GF-D8 (cell line): ENCODE data around the gene ENO3.

Experiments used
- DNase-seq: peaks from one replicate; lab custom pipeline; 2025; lab: John Stamatoyannopoulos, UW

ENO3 gene

DNA sequence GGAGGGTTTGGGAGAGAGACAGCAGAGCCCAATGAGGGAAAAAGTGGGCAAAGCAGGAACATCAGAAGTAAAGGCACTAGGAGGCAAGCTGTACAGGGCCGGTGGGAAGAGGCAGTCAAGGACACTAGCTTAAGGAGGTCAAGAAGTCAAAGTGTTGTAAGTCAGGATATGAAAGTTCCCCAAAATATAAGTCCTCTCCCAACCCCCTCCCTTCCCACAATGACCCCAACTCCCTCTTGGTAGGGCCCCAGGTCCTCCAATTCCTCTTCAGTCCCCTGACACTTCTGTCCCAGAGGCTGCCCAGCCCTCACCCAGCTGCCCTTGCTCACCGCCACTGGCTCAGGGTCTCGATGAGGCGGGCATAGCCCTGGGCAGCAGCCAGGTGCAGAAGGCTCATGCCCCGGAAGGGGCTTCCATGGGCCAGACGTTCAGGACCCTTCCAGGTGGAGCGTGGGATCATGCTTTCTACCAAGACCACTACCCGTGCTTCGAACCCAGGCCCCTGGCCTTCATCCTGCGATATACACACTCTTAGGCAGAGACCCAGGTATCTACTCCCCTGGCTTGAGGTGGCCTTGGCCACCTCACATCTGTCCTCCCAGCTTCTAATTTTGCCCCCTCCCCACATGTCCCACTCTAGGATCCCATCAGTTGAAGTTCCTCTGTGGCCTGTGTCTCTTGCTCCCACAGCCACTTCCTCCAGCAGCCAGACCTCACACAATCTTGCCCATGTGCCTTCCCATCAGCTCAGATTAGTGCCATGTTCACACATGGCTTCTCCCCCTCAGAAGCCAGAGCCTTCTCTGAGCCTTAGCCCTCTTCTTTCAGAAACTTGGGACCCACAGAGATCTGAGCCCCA, 22.6 kb downstream of the ENO3 start:
- DNase-seq, result no peak

DNA sequence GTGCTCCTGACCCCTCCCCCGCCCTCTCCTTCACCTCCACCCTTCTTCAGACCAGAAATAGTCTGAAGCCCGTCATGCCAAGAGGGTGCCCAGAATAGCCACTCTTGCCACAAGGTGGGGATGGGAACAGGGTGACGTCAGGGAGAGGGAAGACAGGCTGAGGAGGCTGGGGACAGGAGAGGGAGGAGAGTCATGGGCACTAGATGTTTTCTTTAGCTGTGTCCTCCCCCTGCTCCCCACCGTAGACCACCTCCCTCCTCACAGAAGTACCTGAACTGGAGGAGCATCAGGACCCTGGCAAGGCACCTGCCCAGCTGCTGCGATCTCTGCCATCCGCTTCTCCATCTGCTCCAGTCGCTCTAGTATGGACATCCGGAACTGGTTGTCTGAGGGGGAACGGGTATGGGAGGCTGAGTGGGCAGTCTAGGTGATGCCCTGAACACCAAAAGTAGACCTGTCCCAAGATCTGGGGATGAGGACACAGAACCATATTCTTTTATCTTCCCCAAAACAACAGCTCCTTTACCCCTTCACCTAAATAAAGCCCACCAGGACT, 23.3 kb downstream of the ENO3 start:
- no peak for DNase-seq

DNA sequence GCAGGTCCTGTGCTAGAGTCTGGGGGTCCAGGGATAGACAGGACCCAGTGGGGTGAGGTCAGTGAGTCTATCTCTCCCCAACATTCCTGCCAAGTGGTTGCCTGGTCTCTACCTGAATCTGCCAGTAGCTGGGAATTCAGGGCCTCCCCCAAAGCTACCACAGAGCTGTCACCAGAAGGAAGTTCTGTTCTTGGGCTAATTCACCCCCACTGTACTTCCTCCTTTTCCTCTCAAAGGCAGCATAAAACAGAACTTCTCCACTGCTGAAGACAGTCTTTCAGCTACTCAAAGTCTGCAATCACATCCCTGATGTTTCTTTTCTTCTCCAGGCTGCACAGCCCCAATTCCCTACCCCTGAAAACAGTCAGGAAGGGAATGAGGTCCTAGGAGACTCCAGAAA, 27.8 kb downstream of the ENO3 start:
- DNase-seq, result peak; percentile 39

DNA sequence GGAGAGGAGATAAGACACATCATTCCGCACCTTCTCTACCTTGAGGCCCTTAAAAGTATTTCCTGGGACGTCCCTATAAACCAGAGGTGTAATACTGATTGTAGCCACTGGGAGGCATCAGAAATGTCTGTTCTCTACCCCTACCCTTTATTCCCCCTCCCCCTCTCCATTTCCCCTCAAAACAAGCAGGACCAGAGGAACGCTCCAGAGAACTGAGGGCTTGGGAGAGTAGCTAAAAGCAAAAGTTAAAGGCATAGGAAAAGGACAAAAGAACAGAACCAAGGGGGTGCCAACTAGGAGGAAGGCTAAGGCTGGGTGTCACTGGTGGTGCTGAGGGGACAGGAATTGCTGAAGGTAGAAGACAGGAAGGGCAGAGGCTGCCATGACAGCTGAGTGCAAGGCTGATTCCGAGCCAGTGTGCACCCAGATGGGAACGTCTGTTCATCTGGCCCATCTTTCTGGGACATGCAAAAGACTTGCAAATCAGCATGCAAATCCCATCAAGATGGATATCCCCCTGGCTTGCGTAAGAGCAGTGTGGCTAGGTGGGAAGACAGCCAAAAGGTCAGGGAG, 29.8 kb downstream of the ENO3 start:
- DNase-seq, result no peak

DNA sequence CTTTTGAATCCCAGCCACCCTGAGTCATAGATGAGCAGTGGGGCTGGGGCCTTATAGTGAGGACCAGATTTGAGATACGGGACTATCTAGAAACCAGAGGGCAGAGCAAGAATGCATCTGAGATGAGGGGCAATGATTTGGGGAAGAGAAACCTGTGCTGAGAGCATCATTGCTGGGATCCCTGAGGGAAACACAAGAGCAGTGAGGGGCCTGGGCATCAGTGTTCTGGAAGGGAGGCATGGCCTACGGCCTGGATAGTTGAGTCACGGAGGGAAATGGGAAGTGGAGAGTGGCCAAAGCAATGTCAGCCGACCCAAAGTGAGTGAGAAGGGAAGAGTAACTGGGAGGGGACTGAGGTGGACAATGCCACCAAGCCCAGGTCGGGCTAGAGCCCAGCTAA, 31.4 kb downstream of the ENO3 start:
- DNase-seq, result no peak

DNA sequence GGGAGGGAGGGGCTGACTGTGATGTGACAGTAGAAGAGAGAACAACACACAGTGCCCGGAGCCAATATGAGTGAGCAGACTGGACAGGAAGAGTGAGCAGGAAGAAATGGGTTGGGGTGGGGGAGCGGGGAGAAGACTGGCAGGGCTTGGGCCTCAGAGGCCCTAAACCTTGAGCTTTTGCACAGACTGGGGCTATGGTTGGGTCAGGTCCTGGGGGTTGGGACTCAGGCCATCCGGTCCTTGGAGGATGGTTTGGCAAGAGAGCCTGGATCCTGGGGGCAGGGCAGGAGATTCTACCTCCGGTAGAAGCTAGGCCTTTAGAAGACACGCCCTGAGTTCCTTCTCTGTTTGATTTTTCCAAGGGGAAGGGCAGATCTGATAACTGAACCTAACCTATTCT, 35.5 kb downstream of the ENO3 start:
- no peak for DNase-seq

DNA sequence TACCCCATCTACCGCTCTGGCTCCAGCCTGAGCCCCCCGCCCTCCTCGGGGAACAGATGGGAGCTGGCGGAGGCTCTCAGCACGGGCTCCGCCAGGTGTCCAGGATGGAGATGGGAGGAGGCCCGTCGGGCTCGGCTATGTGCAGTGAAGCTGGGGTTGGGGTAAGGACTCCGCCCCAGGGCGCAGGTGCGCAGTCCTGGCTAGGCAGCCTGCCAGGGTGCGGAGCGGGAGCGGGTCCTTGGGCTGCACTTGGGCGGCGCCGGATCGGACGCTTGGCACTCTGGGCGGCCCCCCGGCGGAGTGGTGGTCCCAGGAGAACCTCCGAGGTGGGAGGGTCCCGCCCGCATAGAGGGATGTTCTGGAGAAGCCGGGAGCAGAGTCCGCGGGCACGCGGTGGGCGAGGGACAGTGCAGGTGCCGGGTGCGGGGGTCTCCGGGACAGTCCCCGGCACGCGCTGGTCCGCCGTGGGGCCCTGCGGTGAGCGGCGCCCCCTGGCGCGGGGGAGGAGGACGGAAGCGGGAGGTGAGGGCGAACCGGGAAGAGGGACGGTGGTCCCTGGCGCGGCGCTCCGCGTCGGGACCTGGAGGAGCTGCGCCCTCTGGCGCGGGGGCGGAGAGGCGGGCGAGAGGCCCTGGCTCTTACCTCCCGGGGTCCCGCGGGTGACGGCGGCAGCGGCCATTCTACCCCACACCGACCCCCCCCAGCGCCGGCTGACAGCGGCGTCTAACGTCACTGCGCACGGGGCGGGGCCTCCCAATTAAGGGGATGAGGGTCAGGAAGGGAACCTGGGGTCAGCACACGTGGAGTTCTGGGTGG, 36.2 kb downstream of the ENO3 start, which contains the start of gene CAMTA2:
TSS of gene CAMTA2 (minus strand) at position 725 of the 816 bp plus-strand sequence. CDS start 1,453 bp downstream, outside the sequence.
- peak; percentile 30 for DNase-seq

DNA sequence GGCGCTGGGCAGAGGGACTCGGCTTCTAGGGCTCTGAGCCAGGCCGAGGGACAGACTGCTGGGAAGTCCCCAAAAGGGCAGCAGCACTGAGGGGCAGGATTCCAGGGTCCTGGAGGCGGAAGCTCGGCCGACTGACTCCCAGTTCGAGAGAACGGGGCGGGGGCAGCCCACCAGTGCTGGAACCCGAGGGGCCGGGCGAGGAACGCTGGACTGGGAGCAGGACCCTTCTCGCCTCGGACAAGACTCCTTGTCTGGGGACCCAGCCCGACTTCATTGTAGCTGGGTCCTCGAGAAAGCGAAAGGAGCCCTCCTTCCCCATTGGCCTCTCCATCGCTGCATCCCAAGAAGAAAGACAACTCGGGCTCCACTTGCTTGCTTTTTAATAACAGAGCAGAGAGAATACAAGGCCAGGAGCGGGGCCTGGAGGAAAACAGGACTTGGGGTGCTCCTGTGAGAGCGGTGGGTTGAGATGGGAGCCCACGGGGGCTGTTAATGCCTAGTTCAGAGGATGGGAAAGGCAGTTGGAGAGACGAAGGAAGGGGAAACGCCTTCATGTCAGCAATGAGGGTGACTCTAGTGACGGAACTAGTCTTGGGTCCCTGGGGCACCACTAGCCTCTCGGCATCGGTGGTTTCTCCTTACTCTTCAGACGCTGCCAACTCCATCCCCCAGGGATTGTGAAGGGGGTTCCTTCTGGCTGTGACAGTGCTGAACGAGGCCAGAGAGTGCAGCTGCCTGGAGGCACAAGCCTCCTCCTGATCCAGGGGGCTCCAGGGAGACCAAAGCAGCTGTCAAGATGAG, 37.0 kb downstream of the ENO3 start:
- no peak for DNase-seq

DNA sequence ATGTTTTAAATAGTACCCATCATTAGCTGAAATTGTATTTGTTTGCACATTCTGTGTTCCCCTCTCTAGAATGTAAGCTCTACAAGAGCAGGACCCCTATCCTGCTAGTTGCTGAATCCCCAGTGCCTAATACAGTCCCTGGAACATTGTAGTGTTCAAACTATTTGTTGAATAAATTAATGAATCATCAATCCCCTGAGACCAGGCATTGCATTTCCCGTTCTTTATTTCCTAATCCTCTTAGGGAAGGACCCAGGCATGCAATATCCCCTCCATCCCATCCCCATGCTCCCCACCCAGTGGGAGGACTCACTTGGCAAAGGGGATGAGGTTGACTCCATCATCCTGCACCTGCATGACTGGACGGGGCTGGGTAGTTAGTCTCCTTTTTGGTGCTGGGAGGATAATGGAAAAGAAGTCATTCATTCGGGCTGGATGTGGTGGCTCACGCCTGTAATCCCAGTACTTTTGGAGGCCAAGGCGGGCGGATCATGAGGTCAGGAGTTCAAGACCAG, 43.2 kb downstream of the ENO3 start:
- DNase-seq, result no peak

DNA sequence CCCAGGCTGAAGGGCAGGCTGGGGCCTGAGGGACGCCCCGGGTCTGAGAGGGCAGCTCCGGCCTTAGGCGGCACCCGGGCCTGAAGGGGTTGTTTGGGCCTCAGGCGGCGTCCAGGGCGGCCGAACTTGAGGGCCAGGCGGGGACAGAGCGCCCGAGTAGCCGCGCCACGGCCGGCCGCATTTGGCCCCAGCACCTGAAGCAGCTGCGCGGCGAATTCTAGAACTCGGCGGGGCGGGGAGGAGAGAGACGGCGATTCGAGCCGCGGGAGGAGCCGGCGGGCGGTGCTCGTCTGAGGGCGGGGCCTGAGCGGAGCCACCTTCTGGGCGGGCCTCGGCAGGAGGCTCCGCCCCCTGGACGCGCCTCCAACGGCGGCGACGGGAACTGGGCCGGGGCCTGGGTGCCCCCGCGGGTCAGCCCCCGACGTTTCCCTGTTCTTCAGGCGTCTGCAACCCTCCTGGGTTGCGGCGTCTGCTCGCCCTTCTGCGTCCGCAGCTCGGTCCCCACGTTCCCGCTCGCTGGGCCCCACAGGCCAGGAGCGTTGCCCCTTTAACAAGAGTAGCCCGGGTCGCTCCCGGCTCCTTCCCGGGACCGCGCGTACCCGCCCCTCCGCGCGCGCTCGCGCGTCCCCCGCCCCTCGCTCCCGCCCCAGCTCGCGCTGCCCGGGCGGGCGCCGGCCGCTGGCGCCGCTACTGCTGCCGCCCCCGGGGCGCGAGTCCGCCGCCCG, 46.5 kb downstream of the ENO3 start, which contains the start of the genes INCA1 and KIF1C:
TSS of gene INCA1 (minus strand) at position 221 of the 725 bp plus-strand sequence. CDS start 3,085 bp downstream, outside the sequence.
TSS of gene KIF1C (plus strand) at position 649 of the 725 bp plus-strand sequence. CDS start 2,297 bp downstream, outside the sequence.
- peak; percentile 7 for DNase-seq

DNA sequence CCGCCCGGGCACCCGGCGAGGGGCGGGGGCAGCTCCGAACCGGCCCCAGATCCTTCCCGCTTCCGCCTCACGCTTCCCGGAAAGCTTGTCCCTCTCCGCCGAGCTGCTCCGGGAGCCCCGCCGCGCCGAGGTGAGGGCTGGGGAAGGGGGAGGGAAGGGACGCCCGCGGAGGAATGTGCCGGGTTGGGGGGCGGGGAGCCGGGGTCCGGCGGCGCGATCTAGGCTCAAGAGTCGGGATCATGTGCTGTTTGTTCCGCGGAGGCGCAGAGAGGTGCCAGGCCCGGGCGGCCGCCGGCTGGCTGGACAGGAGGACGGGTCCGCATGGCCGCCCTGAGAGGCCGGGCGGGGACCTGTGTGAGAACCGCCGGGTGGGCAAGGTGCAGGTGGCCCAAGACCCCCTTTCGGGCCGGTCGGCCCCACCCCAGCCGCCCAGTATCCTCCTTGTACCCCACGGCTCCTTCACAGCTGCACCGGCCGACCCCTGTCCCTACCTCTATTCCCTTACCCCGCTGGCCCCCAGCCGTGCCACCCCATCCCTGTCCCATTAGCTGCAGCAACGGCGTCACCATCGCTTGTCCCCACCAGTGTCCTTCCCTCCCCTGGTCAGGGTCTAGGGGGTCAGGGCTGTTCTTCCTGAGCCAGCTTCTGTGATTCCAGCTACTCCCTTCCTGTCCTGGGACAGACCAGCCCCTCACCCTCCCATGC, 47.3 kb downstream of the ENO3 start:
- DNase-seq, result no peak

DNA sequence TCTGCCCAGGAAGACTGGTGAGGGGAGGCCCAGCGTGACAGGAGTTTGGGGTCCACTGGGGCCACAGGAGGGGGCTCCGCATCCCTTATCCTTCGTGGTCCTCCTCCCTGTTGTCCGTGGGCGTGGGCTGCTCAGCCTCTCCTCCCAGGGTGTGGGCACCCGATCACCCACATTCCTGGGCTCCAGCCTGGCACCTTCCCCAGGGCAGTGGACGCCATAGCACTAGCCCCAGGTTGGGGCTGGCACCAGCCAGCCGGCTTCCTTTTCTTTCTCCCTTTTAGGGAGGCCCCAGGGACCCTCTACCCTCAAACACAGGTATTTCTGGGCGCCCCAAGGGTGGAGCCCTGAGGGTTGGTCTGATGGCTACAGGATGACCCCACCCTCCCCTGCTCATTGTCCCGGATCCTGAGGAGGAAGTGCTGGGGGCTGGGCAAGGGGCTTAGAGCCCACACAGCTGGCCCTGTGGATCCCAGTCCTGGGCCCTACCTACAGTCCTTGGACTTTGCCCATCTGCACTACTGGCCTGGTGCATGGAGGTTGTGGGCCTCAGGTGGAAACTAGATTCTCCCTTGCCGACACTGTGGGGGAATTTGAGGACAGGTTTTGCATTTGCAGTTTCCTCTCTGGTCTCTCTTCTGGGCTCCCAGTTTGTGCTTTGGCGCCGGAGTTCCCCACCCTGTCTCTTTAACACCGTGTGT, 48.0 kb downstream of the ENO3 start:
- DNase-seq, result no peak

DNA sequence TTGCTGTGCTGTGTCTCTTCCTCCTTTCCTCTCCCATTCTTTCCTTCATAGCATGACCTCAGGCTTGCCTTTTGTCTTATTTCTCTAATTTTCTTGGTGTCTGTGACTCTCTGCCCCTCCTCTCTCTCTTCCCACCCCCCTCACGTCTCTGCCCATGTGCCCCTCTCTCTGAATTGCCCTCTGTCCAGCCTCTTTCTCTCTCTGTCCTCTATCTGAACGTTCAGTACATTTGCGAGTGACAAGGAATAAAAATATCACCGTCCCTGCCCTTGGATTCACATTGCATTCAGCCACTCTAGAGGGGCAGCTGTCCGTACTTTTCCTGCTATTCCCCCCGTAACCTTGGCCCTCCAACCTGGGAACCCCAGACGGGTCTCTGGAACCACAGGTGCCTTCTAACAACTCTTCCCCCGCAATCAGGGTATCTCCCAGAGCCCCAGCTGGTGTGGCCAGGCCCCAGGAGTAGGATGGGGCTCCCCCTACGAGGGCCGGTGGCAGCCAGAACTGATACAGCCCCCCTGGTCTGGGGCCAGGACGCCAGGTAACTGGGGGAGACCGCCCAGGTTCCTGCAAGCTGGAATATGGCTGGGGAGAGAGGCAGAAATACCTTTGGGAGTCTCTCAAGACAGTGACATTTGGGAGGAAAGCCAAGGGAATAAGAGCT, 48.6 kb downstream of the ENO3 start:
- no peak for DNase-seq

DNA sequence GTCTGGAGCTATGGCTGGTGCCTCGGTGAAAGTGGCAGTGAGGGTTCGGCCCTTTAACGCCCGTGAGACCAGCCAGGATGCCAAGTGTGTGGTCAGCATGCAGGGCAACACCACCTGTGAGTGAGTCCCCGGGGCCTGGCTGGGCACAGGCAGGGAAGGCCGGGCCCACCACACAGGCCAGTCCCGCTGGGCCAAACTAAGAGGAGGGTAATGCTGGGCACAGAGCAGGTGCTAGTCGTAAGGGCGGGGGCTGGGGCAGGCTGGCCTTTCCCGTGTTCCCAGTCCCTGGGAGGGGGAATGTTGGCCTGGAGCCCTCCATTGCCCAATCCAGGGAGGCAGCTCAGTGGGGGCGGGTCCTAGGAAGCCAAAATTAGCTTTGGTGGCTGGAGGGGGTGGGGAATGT, 49.3 kb downstream of the ENO3 start:
- no peak for DNase-seq

DNA sequence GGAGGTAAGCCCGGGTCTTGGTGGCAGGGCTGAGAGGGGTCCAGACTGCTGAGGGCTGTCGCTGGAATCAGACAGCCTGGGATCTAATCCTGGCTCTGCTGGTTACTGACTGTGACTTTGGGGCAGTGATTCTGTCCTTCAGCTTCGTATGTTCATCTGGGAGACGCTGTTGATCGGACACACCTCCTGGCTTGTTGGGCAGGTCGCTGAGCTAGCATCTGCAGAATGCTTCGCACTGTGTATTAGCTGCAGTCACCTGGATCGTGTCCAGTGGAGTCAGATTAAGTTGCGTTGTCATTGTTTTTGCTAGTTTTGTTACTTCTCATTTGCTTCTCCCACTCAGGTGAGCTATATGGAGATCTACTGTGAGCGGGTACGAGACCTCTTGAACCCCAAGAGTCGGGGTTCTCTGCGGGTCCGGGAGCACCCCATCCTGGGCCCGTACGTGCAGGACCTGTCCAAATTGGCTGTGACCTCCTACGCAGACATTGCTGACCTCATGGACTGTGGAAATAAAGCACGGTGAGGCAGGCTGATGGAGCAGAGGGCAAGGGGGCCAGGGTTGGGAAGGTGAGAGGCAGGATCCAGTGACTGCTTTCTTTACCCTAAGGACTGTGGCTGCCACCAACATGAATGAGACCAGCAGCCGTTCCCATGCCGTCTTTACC, 51.3 kb downstream of the ENO3 start:
- no peak for DNase-seq

DNA sequence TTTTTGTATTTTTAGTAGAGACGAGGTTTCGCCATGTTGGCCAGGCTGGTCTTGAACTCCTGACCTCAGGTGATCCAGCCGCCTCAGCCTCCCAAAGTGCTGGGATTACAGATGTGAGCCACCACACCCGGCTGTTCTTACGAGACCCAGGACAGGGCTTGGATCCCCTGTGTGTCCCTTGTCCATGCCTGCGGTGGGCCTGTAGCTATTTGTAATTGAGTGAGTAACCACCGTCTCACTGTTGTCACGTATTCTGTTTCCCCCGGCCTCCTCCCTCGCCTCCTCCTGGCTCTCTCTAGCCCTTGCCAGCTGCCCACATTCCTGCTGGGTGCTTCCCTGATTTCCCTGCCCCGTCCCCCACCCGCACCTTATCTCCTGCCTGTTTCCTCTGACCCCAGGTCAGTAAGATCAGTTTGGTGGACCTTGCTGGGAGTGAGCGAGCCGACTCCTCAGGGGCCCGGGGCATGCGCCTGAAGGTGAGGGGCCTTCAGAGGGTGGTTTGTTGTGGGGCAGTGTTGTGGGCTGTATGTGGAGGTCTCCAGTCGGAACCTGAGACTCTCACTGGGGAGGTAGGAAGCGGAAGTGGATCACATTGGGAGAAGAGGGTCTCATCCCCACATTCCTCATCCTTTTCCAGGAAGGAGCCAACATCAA, 52.4 kb downstream of the ENO3 start:
- no peak for DNase-seq
